ENCODE results near the gene COX8C. TPM values are rescaled to one million over a fixed set of nuclear protein-coding genes. Genes with fewer than 3 reads are reported as not detected.

The COX8C gene, protein sequence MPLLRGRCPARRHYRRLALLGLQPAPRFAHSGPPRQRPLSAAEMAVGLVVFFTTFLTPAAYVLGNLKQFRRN
- not detected for total RNA-seq (ENCODE audit: unreplicated experiment)
- long read RNA-seq = 0 reads

DNA sequence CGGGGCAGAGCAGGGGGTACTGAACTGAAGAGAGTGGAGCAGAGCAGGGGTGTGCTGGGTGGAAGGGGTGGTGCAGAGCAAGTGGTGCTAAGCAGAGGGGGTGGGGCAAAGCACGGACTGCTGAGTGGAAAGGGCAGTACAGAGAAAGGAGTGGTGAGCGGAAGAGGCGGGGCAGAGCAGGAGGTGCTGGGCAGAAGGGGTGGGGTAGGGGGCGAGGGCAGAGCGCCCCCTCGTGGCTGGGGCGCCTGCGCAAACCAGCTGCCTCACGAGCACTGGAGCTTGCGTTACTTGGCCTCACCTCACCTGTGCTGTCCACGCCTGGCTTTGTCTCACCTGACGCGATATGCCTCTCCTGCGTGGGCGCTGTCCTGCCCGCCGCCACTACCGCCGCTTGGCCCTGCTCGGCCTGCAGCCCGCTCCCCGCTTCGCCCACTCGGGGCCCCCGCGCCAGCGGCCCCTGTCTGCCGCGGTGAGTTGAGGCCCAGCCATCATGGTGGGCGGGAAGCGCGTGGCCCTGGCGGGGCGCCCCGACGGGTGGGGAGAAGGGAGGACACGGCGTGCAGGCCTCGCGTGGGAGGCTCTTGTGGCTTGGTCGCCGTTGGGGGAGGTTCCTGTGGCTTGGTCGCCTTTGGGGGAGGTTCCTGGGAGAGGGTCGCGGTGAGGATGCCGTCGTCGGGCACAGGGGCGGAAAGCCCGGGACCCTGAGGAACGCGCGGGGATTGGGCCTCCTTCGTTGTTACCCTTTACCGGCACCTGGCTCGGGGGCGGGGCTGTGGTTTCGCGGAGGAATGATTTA, at the start of gene COX8C:
Gene COX8C (plus strand): TSS at position 257 of the 796 bp plus-strand sequence. CDS start 87 bp downstream, at position 344.
- no peaks in the 10 kb centered on the region for H3K27me3 Mint-ChIP-seq (ENCODE audit: unreplicated experiment)
- H3K36me3 Mint-ChIP-seq (ENCODE audit: unreplicated experiment) = peaks cover 7% of the 10 kb centered on the region
- no peak within 1 kb of the TSS for H3K4me3 Mint-ChIP-seq (ENCODE audit: unreplicated experiment)
- TF ChIP-seq, protein P1, sequence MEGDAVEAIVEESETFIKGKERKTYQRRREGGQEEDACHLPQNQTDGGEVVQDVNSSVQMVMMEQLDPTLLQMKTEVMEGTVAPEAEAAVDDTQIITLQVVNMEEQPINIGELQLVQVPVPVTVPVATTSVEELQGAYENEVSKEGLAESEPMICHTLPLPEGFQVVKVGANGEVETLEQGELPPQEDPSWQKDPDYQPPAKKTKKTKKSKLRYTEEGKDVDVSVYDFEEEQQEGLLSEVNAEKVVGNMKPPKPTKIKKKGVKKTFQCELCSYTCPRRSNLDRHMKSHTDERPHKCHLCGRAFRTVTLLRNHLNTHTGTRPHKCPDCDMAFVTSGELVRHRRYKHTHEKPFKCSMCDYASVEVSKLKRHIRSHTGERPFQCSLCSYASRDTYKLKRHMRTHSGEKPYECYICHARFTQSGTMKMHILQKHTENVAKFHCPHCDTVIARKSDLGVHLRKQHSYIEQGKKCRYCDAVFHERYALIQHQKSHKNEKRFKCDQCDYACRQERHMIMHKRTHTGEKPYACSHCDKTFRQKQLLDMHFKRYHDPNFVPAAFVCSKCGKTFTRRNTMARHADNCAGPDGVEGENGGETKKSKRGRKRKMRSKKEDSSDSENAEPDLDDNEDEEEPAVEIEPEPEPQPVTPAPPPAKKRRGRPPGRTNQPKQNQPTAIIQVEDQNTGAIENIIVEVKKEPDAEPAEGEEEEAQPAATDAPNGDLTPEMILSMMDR (IDR thresholded peaks at IDR 0.05; ENCODE audit: partially characterized antibody, unreplicated experiment) = no peak
- no peak for DNase-seq
- H3K9me3 Mint-ChIP-seq (ENCODE audit: unreplicated experiment) = peaks cover 2% of the 10 kb centered on the region
- no peaks in the 10 kb centered on the region for H3K4me1 Mint-ChIP-seq (ENCODE audit: low read depth, unreplicated experiment)
- no peak within 1 kb of the TSS for H3K27ac Mint-ChIP-seq (ENCODE audit: unreplicated experiment)

DNA sequence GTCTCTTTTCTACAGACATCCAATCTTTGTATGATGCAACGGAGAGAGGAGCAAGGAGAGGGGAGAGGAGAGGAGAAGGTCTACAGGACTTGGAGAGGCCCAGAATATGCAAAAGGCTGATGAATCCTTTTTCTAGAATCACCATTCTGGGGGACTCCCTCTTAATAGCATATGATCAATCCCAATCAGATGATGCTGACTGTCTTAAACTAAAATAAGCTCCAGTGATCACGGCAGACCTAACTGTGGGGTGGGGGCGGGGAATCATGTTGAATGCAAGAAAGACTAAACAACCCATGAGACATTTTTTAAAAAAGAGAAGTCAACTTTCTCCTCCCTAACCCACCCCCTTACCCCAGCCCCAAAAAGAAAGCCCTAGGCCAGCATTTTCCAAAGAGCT, 47.6 kb upstream of the COX8C start:
- Mint-ChIP-seq H3K27me3 (ENCODE audit: unreplicated experiment) (peaks cover 1% of the 10 kb centered on the region), H3K27ac (ENCODE audit: unreplicated experiment) (no peak overlapping the region), H3K9me3 (ENCODE audit: unreplicated experiment) (peaks cover 3% of the 10 kb centered on the region), H3K4me1 (ENCODE audit: low read depth, unreplicated experiment) (peaks cover 6% of the 10 kb centered on the region), H3K4me3 (ENCODE audit: unreplicated experiment) (no peak overlapping the region), H3K36me3 (ENCODE audit: unreplicated experiment) (no peaks in the 10 kb centered on the region)
- DNase-seq = no peak
- TF ChIP-seq, protein P1 (IDR thresholded peaks at IDR 0.05; ENCODE audit: partially characterized antibody, unreplicated experiment) = no peak

DNA sequence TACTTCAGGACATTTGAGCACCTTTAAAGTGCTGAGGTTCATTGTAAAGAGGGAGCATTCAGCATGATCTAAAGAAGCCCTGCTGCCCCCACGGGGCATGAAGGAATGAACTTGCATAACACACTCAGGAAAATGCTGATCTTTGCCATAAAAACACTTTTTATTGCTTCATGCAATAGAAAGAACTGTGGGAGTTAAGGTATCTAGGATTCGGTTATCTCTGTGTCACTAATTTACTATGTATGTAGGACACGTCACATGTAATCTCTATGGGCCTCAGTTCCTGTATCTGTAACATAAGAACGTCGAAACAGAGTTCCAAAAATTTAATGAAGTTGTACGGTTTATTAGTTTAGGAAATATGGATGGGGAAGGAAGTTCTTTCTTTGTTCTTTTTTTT, 47.1 kb upstream of the COX8C start:
- TF ChIP-seq, protein P1 (IDR thresholded peaks at IDR 0.05; ENCODE audit: partially characterized antibody, unreplicated experiment) = no peak
- H3K4me1 Mint-ChIP-seq (ENCODE audit: low read depth, unreplicated experiment) = peaks cover 6% of the 10 kb centered on the region
- peaks cover 3% of the 10 kb centered on the region for H3K9me3 Mint-ChIP-seq (ENCODE audit: unreplicated experiment)
- no peaks in the 10 kb centered on the region for H3K36me3 Mint-ChIP-seq (ENCODE audit: unreplicated experiment)
- no peak overlapping the region for H3K27ac Mint-ChIP-seq (ENCODE audit: unreplicated experiment)
- H3K4me3 Mint-ChIP-seq (ENCODE audit: unreplicated experiment) = no peak overlapping the region
- no peak for DNase-seq
- H3K27me3 Mint-ChIP-seq (ENCODE audit: unreplicated experiment) = peaks cover 1% of the 10 kb centered on the region

DNA sequence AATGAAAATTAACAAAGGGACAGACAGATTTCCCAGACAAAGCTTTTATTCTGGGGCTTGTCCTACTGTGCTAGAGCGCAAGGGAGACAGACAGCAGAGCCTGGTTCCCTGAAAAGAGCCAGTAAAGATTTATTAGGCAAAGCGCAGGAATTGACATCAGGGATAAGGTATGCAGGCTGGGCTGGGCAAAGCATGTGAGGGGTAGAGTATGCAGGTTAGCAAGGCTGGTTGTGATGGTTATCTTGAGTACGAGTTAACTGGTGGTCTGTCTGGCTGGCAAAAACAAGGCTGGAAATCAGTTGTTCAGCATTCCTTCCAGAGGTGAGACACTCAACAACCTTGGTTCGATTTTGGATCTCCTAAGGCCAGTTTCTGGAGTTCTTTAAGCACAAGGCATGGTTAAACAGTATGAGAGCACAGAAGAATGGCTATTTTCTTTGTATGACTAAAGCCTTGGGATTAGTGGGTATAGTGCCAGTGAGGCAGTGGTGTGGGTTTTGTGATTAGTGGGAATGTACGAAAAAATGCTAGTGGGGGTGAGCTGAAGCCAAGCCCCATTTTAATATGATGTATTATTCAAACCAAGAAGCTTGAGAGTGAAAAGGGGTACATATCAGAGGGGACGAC, 45.0 kb upstream of the COX8C start:
- peaks cover 2% of the 10 kb centered on the region for H3K4me1 Mint-ChIP-seq (ENCODE audit: low read depth, unreplicated experiment)
- no peaks in the 10 kb centered on the region for H3K36me3 Mint-ChIP-seq (ENCODE audit: unreplicated experiment)
- H3K27me3 Mint-ChIP-seq (ENCODE audit: unreplicated experiment) = peaks cover 1% of the 10 kb centered on the region
- no peak overlapping the region for H3K4me3 Mint-ChIP-seq (ENCODE audit: unreplicated experiment)
- no peak for DNase-seq
- TF ChIP-seq, protein P1 (IDR thresholded peaks at IDR 0.05; ENCODE audit: partially characterized antibody, unreplicated experiment) = no peak
- no peak overlapping the region for H3K27ac Mint-ChIP-seq (ENCODE audit: unreplicated experiment)
- peaks cover 3% of the 10 kb centered on the region for H3K9me3 Mint-ChIP-seq (ENCODE audit: unreplicated experiment)
